NCI-H2081 treated with DMSO at 0.1 percent for 48 hours (cell line): Measurements from ENCODE around the gene KRTAP4-16.
"Not testable (repeated sequence)": the region's sequence is repeated elsewhere in the genome, so short reads cannot be mapped to it uniquely, and the experiment has no call there.

Source experiments
- DNase-seq: peaks from one replicate; lab custom pipeline; 2025; lab: John Stamatoyannopoulos, UW

Gene KRTAP4-16

DNA sequence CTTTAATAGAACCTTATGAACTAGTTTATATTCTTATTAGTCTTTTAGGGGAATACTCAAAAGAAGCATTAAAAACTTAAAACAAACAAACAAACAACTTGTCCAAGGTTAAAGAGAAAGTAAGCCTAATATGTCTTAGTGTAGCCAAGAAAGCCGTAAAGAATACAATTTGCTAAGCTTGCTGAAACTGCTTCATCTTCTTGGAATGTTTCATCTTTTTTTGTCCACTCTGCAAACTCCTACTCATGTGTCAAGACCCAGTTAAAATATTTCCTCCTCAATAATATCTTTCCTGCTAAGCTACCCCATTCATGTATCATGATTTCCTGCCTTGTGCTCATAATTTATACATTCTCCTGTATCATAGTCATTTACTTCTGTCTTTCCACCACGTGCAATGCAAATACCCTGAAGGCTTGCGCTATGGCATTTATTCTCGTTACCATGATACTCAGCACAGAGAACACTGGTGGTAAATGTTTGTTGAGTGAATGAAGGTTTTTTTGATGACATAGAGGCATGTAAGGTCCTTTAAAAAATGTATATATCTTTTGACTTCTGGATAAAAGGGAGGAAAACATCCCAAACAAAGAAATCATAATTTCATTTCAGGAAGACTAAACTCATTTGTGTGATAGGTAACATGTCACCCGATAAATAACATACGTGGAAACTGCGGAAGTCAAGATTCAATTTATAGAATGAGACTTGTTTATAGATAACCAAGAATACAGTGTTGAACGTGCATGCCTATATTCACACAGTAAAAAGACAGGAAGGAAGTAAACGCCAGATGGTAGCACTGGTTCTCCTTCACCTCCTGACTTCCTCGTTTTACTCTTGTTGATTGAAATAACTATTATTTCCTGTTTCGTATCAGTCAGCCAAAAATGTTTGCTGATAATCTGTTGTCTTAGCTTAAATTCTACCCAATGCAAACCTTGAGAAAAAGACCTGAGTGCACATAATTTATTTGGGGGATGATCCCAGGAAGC, 18.0 kb upstream of the KRTAP4-16 start:
- DNase-seq = not testable (repeated sequence)

DNA sequence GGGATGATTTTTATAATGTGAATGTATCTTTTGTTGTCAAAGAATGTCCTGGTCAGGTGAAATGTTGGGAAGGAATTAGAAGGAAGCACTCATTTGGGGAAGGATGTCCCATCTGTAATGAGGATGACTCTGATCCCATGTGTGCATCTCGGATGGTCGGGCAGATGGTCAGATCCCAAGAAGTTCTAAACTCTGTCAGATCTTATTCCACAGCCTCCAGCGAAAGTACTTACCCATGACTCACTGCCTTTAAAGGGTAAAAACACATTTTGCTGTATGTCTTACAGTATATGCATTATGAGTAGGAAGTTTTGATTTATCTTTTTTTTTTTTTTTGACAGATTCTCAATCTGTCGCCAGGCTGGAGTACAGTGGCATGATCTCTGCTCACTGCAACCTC, 16.7 kb upstream of the KRTAP4-16 start:
- DNase-seq = no peak

DNA sequence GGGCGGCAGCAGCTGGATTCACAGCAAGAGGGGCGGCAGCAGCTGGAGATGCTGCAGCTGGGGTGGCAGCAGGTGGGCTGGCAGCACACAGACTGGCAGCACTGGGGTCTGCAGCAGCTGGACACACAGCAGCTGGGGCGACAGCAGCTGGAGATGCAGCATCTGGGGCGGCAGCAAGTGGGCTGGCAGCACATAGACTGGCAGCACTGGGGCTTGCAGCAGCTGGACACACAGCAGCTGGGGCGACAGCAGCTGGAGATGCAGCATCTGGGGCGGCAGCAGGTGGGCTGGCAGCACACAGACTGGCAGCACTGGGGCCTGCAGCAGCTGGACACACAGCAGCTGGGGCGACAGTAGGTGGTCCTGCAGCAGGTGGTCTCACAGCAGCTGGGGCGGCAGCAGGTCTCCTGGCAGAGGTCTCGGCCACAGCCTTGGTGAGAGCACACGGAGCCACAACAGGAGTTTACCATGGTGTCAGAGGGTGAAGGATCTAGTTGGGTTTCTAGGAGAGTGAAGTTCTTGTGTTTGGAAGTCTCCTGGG, 15.9 kb upstream of the KRTAP4-16 start, which contains the start of gene KRTAP4-11:
TSS of gene KRTAP4-11 (minus strand) at position 528 of the 541 bp plus-strand sequence. CDS start at position 470, 58 bp downstream.
- not testable (repeated sequence) for DNase-seq

DNA sequence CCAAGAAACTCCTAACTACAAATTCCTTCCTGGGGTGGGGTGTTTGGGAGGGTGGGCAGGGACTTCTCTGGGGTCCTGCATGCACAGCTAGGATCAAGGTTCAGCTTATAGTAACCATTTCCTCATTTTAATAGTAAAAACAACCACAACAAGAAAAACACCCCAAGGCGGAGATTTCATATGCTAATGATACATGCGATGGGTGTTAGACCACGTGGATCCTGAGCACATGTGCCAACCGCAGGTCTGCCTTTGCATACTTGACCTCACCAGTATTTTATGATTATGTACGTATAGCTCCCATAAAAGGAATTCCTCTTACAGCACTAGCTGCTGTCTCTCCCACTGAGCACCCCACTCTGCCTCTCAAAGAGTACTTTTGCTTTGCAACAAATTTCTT, 14.3 kb upstream of the KRTAP4-16 start:
- no peak for DNase-seq

DNA sequence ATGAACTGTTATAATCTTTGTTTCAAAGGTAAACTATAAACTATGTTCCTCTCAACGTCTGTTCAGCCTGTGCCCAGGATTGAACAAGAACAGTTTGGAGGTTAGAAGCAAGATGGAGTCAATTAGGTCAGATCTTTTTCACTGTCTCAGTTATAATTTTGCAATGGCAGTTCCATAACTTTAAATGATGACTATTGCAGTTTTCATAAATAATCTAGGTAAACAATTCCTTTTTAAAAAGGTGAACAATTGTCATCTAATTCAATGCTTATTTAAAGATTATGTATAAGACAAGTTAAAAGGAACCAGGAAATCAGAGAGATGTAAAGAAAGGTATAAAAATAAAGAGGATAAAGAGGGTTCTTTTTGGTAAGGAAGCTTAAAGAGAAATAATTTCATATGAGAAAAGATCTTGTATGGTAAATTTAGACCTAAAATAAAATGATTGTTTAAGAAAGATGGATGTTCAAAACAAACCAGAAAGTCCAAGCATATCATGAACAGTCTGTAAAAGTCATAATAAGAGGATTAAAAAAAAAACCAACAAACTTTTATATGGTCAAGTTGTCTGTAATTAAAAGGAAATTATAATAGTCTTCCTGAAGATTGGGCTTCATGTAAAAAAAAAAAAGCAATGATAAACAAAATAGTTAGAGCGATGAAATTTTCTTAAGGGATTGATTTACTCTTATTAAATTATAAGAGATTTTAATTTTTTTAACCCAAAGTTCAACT, 9.3 kb upstream of the KRTAP4-16 start:
- no peak for DNase-seq

DNA sequence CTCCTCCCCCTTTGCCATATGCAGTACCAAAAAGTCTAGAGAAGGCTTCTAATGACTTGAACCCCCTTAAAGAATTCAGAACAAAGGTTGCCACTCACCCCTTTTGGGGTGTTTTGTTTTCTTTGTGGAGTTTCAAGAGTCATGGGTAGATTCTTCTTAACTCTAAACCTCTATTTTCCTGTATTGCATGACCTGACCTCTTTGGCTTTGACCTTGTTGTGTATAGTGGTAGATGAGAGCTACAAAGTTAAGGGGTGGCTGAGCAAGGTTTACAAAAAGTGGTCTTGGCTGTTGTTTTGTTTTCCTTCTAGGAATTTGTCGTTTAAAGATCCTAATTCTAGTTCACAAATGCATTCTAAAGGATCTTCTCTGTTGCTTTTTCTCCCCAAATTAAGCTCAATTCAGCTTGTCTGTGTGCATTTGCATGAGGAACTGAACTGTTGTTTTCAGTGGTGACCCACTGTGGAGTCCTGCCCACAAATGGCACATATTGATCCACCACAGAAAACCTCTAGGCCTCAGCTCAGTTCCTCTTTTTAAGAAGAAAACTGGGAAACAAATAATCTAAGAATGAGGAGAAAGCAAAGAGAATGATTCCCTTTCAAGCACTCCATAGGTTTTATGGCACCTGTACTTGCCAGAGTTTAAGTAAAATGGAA, 6.8 kb upstream of the KRTAP4-16 start:
- not testable (repeated sequence) for DNase-seq

DNA sequence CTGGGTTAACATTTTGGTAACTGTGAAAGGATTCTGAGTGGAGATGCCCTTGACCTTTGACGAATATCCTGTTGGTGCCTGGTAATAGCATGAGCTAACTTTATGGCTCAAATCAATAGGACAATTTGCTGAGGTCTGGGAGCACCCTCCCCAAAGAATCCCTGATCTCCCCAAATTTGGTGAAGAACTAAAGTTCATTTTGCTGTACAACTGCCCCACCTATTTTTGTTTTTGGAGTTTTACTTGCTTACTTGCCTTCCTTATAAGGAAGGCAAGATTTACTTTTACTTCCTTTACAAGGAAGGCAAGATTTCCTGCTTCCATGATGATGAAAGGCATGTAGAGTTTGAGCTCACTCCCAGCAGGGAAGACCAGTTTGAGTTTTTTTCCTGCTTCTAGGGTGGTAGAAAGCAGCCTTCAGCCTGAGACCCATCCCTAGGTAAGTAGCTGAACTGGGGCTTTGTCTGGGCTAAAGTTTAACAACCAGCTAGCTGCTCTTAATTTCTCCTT, 6.0 kb upstream of the KRTAP4-16 start:
- DNase-seq = no peak

DNA sequence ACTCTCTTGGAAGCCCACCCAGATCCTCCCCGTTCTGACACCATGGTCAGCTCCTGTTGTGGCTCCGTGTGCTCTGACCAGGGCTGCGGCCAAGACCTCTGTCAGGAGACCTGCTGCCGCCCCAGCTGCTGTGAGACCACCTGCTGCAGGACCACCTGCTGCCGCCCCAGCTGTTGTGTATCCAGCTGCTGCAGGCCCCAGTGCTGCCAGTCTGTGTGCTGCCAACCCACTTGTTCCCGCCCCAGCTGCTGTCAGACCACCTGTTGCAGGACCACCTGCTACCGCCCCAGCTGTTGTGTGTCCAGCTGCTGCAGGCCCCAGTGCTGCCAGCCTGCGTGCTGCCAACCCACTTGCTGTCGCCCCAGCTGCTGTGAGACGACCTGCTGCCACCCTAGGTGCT, 3.3 kb upstream of the KRTAP4-16 start, which contains the start of gene KRTAP4-9:
TSS of gene KRTAP4-9 (plus strand) at position 43 of the 400 bp plus-strand sequence. CDS start at position 43, 0 bp downstream.
- not testable (repeated sequence) for DNase-seq

DNA sequence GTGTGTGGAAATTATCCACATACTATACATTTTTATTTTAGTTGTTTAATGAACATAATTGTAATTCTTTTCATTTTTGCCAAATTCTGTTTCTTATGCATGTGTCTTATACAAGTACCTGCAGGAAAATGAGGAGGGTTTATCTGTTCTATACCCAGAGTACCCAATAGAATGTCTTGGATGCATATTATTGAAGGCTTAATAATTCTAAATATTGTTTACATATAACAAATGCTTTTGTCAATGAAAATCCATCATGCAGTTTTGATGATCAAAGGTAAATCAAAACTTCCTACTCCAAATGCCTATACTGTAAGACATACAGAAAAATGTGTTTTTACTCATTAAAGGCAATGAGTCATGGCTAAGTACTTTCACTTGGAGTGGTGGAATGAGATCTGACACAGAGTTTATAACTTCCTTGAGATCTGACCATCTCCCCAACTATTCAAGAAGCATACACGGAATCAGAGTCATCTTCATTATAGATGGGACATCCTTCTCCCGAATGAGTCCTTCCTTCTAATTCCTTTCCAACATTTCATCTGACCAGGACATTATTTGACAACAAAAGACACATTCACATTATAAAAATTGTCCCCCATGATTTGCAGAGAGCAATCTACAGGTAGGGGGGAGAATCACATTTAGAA, 2.5 kb upstream of the KRTAP4-16 start:
- DNase-seq = not testable (repeated sequence)

DNA sequence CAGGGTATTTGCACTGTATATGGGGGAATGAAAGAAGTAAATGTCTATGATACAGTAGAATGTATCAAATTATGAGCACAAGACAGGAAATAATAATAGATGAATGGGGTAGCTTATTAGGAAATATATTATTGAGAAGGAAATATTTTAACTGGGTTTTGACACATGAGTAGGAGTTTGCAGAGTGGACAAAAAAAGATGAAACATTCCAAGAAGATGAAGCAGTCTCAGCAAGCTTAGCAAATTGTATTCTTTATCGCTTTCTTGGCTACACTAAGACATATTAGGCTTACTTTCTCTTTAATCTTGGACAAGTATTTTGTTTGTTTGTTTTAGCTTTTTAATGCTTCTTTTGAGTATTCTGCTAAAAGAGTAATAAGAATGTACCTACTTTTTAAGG, 1.9 kb upstream of the KRTAP4-16 start:
- no peak for DNase-seq

DNA sequence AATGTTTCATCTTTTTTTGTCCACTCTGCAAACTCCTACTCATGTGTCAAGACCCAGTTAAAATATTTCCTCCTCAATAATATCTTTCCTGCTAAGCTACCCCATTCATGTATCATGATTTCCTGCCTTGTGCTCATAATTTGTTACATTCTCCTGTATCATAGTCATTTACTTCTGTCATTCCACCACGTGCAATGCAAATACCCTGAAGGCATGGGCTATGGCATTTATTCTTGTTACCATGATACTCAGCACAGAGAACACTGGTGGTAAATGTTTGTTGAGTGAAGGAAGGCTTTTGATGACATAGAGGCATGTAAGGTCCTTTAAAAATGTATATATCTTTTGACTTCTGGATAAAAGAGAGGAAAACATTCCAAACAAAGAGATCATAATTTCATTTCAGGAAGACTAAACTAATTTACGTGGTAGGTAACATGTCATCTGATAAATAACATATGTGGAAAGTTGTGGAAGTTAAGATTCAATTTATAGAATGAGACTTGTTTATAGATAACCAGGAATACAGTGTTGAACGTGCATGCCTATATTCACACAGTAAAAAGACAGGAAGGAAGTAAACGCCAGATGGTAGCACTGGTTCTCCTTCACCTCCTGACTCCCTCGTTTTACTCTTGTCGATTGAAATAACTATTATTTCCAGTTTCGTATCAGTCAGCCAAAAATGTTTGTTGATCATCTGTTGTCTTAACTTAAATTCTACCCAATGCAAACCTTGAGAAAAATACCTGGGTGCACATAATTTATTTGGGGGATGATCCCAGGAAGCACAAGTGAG, 2.1 kb downstream of the KRTAP4-16 start:
- DNase-seq = not testable (repeated sequence)

DNA sequence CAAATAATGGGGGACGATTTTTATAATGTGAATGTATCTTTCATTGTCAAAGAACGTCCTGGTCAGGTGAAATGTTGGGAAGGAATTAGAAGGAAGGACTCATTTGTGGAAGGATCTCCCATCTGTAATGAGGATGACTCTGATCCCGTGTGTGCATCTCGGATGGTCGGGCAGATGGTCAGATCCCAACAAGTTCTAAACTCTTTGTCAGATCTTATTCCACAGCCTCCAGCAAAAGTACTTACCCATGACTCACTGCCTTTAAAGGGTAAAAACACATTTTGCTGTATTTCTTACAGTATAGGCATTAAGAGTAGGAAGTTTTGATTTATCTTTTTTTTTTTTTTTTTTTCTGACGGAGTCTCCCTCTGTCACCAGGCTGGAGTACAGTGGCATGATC, 3.5 kb downstream of the KRTAP4-16 start:
- DNase-seq = no peak

DNA sequence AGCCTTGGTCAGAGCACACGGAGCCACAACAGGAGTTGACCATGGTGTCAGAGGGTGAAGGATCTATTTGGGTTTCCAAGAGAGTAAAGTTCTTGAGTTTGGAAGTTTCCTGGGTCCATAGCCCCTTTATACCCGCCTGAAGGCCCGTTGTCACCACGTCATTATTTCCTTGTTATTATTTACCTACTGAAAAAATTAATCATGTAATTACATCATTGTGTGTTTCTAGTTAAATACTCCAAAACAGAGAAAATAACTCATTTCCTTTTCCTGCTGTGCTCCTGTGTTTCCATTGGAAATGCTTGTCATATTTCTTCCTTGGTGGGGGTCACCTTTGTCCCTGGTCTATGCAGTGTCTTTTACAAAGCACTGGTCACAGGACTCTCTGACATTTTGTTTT, 4.0 kb downstream of the KRTAP4-16 start, which contains the start of gene KRTAP4-8:
TSS of gene KRTAP4-8 (minus strand) at position 101 of the 400 bp plus-strand sequence. CDS start at position 43, 58 bp downstream.
- no peak for DNase-seq

DNA sequence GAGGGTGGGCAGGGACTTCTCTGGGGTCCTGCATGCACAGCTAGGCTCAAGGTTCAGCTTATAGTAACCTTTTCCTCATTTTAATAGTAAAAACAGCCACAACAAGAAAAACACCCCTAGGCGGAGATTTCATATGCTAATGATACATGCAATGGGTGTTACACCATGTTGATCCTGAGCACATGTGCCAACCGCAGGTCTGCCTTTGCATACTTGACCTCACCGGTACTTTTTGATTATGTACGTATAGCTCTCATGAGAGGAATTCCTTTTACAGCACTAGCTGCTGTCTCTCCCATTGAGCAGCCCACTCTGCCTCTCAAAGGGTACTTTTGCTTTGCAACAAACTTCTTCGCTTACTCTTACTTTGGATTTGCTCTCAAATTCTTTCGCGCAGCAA, 6.0 kb downstream of the KRTAP4-16 start:
- DNase-seq = no peak

DNA sequence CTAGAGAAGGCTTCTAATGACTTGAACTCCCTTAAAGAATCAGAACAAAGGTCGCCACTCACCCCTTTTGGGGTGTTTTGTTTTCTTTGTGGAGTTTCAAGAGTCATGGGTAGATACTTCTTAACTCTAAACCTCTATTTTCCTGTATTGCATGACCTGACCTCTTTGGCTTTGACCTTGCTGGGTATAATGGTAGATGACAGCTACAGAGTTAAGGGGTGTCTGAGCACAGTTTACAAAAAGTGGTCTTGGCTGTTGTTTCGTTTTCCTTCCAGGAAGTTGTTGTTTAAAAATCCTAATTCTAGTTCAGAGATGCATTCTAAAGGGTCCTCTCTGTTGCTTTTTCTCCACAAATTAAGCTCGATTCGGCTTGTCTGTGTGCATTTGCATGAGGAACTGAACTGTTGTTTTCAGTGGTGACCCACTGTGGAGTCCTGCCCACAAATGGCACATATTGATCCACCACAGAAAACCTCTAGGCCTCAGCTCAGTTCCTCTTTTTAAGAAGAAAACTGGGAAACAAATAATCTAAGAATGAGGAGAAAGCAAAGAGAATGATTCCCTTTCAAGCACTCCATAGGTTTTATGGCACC, 13.2 kb downstream of the KRTAP4-16 start:
- DNase-seq = not testable (repeated sequence)

DNA sequence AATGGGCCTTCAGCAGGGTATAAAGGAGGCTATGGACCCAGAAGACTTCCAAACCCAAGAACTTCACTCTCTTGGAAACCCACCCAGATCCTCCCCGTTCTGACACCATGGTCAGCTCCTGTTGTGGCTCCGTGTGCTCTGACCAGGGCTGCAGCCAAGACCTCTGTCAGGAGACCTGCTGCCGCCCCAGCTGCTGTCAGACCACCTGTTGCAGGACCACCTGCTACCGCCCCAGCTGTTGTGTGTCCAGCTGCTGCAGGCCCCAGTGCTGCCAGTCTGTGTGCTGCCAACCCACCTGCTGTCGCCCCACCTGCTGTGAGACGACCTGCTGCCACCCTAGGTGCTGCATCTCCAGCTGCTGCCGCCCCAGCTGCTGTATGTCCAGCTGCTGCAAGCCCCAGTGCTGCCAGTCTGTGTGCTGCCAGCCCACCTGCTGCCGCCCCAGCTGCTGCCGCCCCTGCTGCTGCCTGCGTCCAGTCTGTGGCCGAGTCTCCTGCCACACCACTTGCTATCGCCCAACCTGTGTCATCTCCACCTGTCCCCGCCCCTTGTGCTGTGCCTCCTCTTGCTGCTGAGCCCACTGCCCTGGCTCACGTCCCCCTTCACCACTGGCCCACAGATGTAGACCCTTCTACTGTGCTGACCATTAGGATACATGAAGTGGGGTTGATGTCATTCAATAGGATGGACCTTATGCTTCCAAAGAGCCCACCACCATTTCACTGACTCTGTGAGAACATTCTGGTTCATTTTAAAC, 17.7 kb downstream of the KRTAP4-16 start, which contains the start of gene KRTAP4-7:
TSS of gene KRTAP4-7 (plus strand) at position 51 of the 757 bp plus-strand sequence. CDS start at position 108, 57 bp downstream.
- not testable (repeated sequence) for DNase-seq

DNA sequence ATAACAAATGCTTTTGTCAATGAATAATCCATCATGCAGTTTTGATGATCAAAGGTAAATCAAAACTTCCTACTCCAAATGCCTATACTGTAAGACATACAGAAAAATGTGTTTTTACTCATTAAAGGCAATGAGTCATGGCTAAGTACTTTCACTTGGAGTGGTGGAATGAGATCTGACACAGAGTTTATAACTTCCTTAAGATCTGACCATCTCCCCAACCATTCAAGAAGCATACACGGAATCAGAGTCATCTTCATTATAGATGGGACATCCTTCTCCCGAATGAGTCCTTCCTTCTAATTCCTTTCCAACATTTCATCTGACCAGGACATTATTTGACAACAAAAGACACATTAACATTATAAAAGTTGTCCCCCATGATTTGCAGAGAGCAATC, 18.6 kb downstream of the KRTAP4-16 start:
- not testable (repeated sequence) for DNase-seq

DNA sequence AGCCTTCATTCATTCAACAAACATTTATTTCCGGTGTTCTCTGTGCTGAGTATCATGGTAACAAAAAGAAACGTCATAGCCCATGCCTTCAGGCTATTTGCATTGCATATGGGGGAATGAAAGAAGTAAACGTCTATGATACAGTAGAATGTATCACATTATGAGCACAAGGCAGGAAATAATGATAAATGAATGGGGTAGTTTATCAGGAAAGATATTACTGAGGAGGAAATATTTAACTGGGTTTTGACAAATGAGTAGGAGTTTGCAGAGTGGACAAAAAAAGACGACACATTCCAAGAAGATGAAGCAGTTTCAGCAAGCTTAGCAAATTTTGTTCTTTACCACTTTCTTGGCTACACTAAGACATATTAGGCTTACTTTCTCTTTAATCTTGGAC, 19.4 kb downstream of the KRTAP4-16 start:
- DNase-seq = no peak

DNA sequence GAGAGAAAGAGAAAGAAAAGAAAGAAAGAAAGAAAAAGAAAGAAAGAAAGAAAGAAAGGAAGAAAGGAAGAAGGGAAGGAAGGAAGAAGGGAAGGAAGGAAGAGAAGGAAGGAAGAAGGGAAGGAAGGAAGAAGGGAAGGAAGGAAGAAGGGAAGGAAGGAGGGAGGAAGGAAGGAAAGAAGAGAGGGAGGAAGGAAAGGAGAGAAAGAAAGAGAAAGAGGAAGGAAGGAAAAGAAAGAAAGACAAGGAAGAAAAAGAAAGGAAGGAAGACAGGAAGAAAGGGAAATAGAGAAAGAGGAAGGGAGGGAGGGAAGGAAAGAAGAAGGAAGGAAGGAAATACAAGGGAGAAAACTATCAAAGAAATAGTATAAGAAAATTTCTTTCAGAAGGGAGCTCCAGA, 25.2 kb downstream of the KRTAP4-16 start:
- DNase-seq = no peak
